Stomach (tissue), 4 donors: ENCODE results near the gene CREBL2.

Experiments
- CTCF ChIP-seq, 7 experiments: fragments of 450-650 bp in 4 of 7; fragments of 200-600 bp in 3 of 7; sonication (generic) in 3 of 7; IDR thresholded peaks; one replicate each; pipeline ENCODE4 v1.5.1; 2016 to 2019; ENCODE audit warnings: antibody characterized with exemption in 7 of 7, control low read depth in 2 of 7, mild to moderate bottlenecking in 1 of 7
- POLR2AphosphoS5 ChIP-seq, 3 donors: sonication (generic); formaldehyde crosslinking; IDR thresholded peaks; one replicate each; pipeline ENCODE4 v1.6.1; 2016; ENCODE audit warnings: antibody characterized with exemption in 3 of 3

- TF ChIP-seq CTCF (IDR thresholded peaks at IDR 0.05) (no peak), POLR2AphosphoS5 (IDR thresholded peaks at IDR 0.05) (peak in 2 of 3 donors; percentile 9 to 58)
These were observed 48.3 kb upstream of the CREBL2 start for GRCh38 chr12:12563290-12563928.
